Muscle layer of duodenum (tissue), 2 donors: ENCODE measurements around the gene PAX8.

Source experiments
- H3K27ac ChIP-seq: one replicate; pipeline ENCODE4 v1.7.0; 2013; ENCODE audit warnings: mild to moderate bottlenecking, low read length
- H3K27me3 ChIP-seq: one replicate; pipeline ENCODE4 v1.7.0; 2013; ENCODE audit warnings: low read depth, mild to moderate bottlenecking, control low read depth, low read length
- H3K36me3 ChIP-seq, 2 donors: one replicate each; pipeline ENCODE4 v1.7.0; 2013; ENCODE audit warnings: low read length in 2 of 2, control low read depth in 1 of 2, mild to moderate bottlenecking in 1 of 2; ENCODE audit not compliant: insufficient read depth in 2 of 2, control insufficient read depth in 1 of 2
- H3K4me1 ChIP-seq, 2 donors: one replicate each; pipeline ENCODE4 v1.7.0; 2013; ENCODE audit warnings: low read length in 2 of 2, mild to moderate bottlenecking in 2 of 2, control low read depth in 1 of 2, moderate library complexity in 1 of 2; ENCODE audit not compliant: insufficient read depth in 2 of 2, control insufficient read depth in 1 of 2
- H3K4me3 ChIP-seq, 2 donors: one replicate each; pipeline ENCODE4 v1.7.0; 2013; ENCODE audit warnings: low read length in 2 of 2, low read depth in 1 of 2, mild to moderate bottlenecking in 1 of 2
- H3K9me3 ChIP-seq, 2 donors: one replicate each; pipeline ENCODE4 v1.7.0; 2013; ENCODE audit warnings: low read length in 2 of 2, control low read depth in 1 of 2, mild to moderate bottlenecking in 1 of 2; ENCODE audit not compliant: control insufficient read depth in 1 of 2
- donor health status: healthy.

PAX8 gene

DNA sequence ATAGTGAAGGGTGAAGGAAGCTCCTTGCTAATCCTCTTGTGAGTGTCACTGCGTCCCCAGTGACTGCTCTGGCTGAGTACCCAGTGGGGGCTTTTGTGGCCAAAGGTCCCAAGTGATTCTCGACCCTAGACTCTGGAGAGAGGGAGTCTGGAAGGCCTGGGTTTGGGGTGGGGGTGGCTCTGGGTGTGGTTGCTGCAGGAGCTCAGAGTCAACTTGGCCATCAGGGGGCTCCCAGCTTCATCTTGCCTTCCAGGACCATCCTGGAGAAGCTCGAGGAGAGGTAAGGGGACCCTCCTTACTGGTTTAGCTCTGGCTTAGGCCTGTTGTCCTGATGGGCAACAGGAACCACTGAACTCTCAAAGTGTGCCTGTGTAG lies 104.4 kb downstream of the PAX8 start:
- Histone ChIP-seq H3K36me3 (no peaks in the 10 kb centered on the region), H3K4me1 (no peaks in the 10 kb centered on the region), H3K9me3 (no peaks in the 10 kb centered on the region), H3K4me3 (peak overlapping the region; percentile 50 to 53), H3K27ac (peak overlapping the region; percentile 31), H3K27me3 (no peaks in the 10 kb centered on the region)

DNA sequence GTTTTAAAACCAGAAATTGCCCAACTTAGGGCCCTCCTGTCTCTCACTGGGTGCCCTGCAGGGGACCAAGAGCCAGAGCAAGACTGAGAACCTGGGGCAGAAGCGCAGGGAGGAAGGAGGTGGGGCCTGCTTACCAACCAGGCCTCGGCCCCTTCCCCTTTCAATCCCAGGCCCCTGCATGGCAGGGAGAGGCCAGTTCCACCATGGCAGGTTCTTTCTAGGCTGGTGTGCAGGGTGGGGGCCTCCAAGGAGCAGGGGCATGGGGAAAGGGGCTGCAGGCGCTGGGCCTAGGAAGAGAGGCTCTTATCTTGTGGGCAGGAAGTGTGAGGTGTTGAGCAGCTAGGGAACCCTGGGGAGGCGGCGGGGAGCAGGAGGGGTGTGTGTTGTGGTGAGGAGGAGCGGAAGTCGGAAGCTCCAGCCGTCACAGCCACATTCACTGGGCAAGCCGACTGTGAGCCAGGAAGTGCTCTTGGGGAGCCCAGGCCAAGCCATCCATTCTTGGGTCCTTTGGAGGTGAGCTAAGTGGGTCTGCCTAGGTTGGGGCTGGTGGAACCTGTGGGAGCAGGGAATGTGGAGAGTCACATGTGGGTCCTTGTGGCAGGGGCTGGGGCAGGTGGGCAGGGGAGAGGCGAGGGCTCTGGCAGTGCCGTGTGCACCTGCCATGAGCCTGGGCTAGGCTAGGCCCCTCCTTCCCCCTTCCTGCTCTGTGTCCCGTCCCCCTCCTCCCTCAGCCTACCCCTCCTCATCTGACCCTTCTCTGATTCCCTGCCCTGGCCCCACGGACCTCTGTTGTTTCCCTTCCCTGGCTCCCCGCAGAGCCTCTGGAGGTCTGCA lies 105.0 kb downstream of the PAX8 start, which contains the start of gene PSD4:
PSD4 (plus strand) TSS at position 430 of the 834 bp plus-strand sequence. CDS start 8,486 bp downstream, outside the sequence.
- Histone ChIP-seq H3K27ac (peak within 1 kb of the TSS; percentile 31), H3K4me3 (peak within 1 kb of the TSS; percentile 50 to 53), H3K4me1 (no peaks in the 10 kb centered on the region), H3K9me3 (no peaks in the 10 kb centered on the region), H3K27me3 (no peaks in the 10 kb centered on the region), H3K36me3 (no peaks in the 10 kb centered on the region)

DNA sequence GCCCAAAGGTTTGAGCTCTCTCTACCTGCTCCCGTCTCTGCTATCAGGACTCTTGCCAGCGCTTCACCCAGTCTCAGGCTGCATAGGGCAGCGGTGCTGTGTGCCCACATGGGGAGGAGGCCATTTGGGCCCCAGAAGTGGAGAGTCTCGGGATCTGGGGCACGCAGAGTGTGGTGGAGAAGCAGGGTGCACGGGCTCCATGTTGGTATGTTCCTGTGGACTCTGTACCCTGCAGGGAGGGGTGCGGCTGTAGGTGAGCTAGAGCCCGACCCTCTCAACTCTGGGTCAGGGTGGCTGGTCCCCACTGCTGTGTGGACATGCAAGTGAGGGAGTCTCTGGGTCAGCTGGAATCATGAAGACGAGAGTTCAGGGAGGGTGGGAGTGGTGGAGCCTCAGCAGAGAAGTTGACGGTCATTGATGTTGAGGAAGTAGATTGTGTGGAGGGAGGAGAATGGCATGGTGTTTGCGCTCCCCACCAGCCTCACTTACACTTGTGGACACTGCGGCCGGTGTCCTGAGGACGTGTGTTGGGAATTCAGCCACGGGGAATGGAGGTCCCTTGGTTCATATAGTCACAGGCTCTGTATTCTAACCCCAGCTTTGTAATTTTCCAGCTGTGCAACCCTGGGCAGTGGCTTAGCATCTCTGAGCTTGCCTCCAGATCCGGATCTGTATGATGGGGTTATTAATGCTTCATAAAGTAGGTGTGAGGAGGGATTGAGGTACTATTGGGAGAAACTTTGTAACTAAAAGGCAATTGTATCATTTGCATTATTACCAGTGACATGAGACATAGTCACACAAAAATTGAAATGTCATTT lies 105.8 kb downstream of the PAX8 start:
- Histone ChIP-seq H3K36me3 (no peaks in the 10 kb centered on the region), H3K27ac (no peak overlapping the region), H3K9me3 (no peaks in the 10 kb centered on the region), H3K4me3 (no peak overlapping the region), H3K27me3 (no peaks in the 10 kb centered on the region), H3K4me1 (no peaks in the 10 kb centered on the region)

DNA sequence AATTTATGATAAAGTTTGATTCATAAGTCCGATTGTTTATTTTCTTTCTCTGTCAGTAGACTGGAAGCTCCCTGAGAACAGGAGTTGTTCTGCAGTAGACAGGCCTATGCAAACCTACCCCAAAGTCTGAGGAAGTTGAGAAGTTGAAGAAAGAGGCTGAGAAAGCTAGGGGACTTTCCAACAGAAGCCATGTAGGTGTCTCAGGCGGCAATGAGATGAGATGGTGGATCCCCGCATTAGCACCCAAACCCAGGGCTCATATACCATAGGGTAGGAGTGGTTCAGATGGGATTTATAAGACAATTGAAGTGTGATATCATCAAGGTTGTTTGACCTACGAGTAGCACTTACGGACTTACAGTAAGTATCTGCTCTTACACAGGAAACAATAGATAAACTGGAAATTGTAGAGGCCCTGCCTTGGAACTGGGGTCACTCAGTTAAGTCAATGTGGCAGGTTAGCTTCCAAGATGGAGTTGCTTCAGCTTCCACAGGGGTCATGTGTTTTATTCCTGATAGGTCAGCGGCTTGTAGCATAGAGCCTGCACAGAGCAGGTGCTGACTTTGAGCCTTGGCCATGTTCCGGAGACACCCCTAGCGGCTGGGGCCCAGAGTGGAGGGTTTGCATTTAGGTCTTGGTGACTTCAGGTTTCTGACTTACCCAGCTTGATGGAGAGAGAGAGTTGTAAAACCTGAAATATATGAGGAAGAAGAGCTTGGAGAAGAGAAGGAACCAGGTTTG lies 107.2 kb downstream of the PAX8 start:
- Histone ChIP-seq H3K27ac (no peak overlapping the region), H3K4me1 (no peaks in the 10 kb centered on the region), H3K9me3 (no peaks in the 10 kb centered on the region), H3K27me3 (no peaks in the 10 kb centered on the region), H3K36me3 (no peaks in the 10 kb centered on the region), H3K4me3 (no peak overlapping the region)

DNA sequence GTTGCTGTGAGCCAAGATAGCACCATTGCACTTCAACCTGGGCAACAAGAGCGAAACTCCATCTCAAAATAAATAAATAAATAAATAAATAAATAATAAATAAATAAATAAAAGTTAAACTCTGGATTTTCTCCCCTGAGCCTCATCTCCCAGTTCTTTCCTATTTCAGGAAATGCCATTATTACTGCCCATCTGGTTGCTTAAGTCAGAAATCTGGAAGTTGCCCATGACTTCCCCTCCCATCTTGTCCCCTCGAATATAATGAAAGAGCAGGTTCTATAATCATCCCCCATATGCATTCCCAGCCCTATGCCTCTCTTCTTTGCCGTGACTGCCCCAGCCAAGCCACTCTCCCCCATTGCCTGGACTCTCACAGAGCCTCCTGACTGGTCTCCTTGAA lies 109.1 kb downstream of the PAX8 start:
- Histone ChIP-seq H3K4me1 (peaks cover 0 to 3% of the 10 kb centered on the region in 2 donors), H3K36me3 (no peaks in the 10 kb centered on the region), H3K9me3 (no peaks in the 10 kb centered on the region), H3K4me3 (no peak overlapping the region), H3K27me3 (no peaks in the 10 kb centered on the region), H3K27ac (no peak overlapping the region)

DNA sequence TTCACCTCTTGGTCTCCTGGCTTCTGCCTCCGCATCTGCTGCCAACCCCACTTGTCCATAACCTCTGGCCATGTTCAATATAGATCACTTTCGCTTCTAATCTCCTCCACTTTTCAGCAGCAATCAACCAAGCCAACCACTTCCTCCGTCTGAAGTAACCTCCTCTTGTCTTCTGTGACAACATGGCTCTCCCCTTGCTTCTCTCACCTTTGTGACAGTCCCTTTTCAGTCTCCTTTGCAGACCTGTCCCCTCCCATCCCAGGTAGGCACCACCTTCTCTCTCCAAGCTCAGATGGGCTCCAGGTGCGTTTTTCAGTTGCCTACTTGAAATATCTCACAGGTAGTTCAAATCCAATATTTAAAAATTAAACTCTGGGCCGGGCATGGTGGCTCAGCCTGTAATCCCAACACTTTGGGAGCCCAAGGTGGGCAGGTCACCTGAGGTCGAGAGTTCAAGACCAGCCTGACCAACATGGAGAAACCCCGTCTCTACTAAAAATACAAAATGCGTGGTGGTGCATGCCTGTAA lies 109.7 kb downstream of the PAX8 start:
- H3K27ac ChIP-seq = no peak overlapping the region

DNA sequence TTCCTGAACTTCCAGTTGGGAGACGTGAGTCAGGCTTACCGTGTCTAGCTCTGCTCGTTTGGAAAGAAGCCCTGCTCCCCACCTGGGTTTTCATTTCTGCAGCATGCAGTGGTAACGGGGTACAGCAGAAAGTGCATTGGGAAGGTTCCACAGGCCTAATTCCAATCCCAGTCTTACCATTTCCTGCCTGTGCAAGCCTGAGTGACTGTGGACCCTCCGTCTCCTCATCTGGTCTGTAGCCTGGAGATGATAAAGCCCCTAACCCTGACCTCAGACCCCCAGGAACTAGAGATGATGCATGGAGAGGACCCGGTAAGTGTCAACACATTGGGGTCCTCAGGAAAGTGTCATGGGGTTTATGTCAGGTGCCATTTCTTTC lies 110.8 kb downstream of the PAX8 start:
- H3K9me3 ChIP-seq = no peaks in the 10 kb centered on the region
- peaks cover 0 to 5% of the 10 kb centered on the region in 2 donors for H3K4me1 ChIP-seq
- H3K36me3 ChIP-seq = no peaks in the 10 kb centered on the region
- H3K27ac ChIP-seq = peak overlapping the region; percentile 67
- H3K4me3 ChIP-seq = no peak overlapping the region
- H3K27me3 ChIP-seq = no peaks in the 10 kb centered on the region

More for the DNA sequence above, 109.7 kb downstream of the PAX8 start:
- Histone ChIP-seq H3K9me3 (no peaks in the 10 kb centered on the region), H3K4me3 (no peak overlapping the region), H3K4me1 (peaks cover 0 to 5% of the 10 kb centered on the region in 2 donors), H3K27me3 (no peaks in the 10 kb centered on the region), H3K36me3 (no peaks in the 10 kb centered on the region)

DNA sequence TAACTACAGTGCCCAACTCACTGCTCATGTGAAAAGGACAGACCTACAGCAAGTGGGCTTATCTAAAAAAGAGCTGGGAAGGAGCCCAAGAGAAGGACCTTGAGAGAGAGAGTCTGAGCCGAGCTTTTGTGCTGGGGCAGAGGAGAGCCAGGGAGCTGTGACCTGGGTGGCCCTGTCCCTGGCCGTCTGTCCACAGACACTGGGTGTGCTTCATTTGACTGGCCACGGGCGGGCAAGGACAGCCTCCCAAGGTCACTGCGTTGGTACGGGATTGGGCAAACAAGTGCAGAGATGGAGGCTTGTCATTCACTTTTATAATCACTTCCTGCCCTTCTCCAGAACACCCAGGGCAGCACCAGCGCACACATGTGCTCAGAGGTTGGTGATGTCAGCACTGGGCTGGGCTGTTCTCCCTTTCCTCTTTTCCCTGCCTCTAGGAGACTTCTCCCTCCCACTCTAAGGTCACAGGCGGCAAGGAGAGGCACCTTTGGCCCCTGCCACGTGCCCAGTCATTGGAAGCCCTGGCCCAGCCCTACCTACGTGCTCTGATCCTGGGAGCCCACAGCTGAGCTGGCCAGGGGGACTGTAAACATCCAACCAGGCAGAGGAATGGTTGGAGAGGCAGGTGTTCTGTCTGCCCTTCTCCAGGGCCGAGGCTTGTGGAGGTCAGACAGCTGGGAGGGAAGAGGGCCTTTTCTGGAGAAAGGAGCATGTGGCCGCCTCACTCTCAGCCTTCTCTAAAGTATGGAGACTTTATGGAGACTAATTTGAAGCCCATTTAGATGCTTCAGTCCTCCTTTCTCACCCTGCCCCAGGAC lies 111.4 kb downstream of the PAX8 start:
- H3K36me3 ChIP-seq = no peaks in the 10 kb centered on the region
- H3K4me1 ChIP-seq = peaks cover 0 to 5% of the 10 kb centered on the region in 2 donors
- no peak overlapping the region for H3K4me3 ChIP-seq
- no peaks in the 10 kb centered on the region for H3K27me3 ChIP-seq
- peak overlapping the region; percentile 67 for H3K27ac ChIP-seq
- no peaks in the 10 kb centered on the region for H3K9me3 ChIP-seq

DNA sequence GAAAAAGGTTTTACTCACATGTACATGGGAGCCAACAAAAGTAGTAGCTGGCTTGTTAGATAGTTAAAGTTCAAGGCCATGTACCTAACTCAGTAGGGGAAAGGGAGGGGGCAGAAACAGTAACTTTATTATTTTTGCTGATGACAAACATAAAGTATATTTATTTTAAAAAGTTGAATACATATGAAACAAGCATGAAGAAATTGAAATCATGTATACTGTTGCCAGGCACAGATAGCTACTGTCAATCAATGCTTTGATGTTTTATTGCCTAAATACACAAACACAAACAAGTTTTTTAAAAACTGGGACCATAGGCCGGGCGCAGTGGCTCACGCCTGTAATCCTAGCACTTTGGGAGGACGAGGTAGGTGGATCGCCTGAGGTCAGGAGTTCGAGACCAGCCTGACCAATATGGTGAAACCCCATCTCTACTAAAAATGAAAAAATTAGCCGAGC lies 112.5 kb downstream of the PAX8 start:
- H3K27me3 ChIP-seq = no peaks in the 10 kb centered on the region
- peaks cover 0 to 5% of the 10 kb centered on the region in 2 donors for H3K4me1 ChIP-seq
- H3K9me3 ChIP-seq = no peaks in the 10 kb centered on the region
- no peak overlapping the region for H3K4me3 ChIP-seq
- H3K36me3 ChIP-seq = no peaks in the 10 kb centered on the region
- H3K27ac ChIP-seq = no peak overlapping the region
